GM18508 (cell line): ENCODE measurements around the gene DNAJC1.

Experiments used
- ATAC-seq: cut with Tn5 transposase; IDR thresholded peaks from one replicate; pipeline ENCODE4 v1.9.1; 2021; ENCODE audit warnings: moderate number of reproducible peaks; ENCODE audit not compliant: insufficient read depth, unreplicated experiment

DNAJC1 gene

GRCh38 chr10:21707498-21707897 lies 296.0 kb downstream of the DNAJC1 start:
- ATAC-seq, result no peak
